Spleen (tissue), 11 donors: ENCODE measurements around the gene CDC27. TPM values are rescaled to one million over a fixed set of nuclear protein-coding genes. Genes with fewer than 3 reads are reported as not detected.

Experiments used
- DNase-seq: peaks from one replicate; pipeline ENCODE4 v3.0.0-alpha.2; 2020
- H3K27ac ChIP-seq, 8 donors: fragments of 200-600 bp; sonication (generic) in 7 of 8; 1 replicate in 4 of 8; 2 replicates in 4 of 8; pipeline versions ENCODE4 v1.5.0 to v1.8.0; 2016 to 2021; ENCODE audit warnings: inconsistent platforms in 4 of 8, mild to moderate bottlenecking in 4 of 8, moderate library complexity in 1 of 8
- H3K27me3 ChIP-seq, 7 donors: fragments of 200-600 bp; sonication (generic) in 6 of 7; replicated peaks in 1 of 7; 1 replicate in 4 of 7; 2 replicates in 3 of 7; pipeline versions ENCODE4 v1.5.0 to v1.8.0; 2016 to 2021; ENCODE audit warnings: inconsistent platforms in 3 of 7, mild to moderate bottlenecking in 1 of 7
- H3K36me3 ChIP-seq, 6 donors: fragments of 200-600 bp; sonication (generic) in 5 of 6; 1 replicate in 4 of 6; 2 replicates in 2 of 6; pipeline versions ENCODE4 v1.5.0 to v1.8.0; 2016 to 2021; ENCODE audit warnings: inconsistent platforms in 2 of 6
- H3K4me1 ChIP-seq, 6 donors: fragments of 200-600 bp; sonication (generic) in 5 of 6; 1 replicate in 3 of 6; 2 replicates in 3 of 6; pipeline versions ENCODE4 v1.5.0 to v1.8.0; 2016 to 2021; ENCODE audit warnings: inconsistent platforms in 3 of 6
- H3K4me3 ChIP-seq, 8 donors: fragments of 200-600 bp; sonication (generic) in 7 of 8; 1 replicate in 4 of 8; 2 replicates in 4 of 8; pipeline versions ENCODE4 v1.5.0 to v1.8.0; 2016 to 2021; ENCODE audit warnings: inconsistent platforms in 4 of 8, mild to moderate bottlenecking in 4 of 8, moderate library complexity in 2 of 8
- H3K9me3 ChIP-seq, 8 donors: fragments of 200-600 bp; sonication (generic) in 7 of 8; 1 replicate in 4 of 8; 2 replicates in 4 of 8; pipeline versions ENCODE4 v1.5.0 to v1.8.0; 2016 to 2021; ENCODE audit warnings: inconsistent platforms in 4 of 8
- CTCF ChIP-seq, 11 experiments: fragments of 200-600 bp in 7 of 11; fragments of 450-650 bp in 4 of 11; sonication (generic) in 4 of 11; IDR thresholded peaks in 8 of 11; conservative IDR thresholded peaks in 3 of 11; 1 replicate in 7 of 11; 2 replicates in 4 of 11; pipeline versions ENCODE4 v1.4.0 to v1.8.0; 2016 to 2021; ENCODE audit warnings: antibody characterized with exemption in 11 of 11, inconsistent platforms in 4 of 11, mild to moderate bottlenecking in 1 of 11
- POLR2A ChIP-seq, 3 donors: fragments of 450-650 bp; IDR thresholded peaks; one replicate each; pipeline ENCODE4 v1.5.1; 2017; ENCODE audit warnings: antibody characterized with exemption in 3 of 3, mild to moderate bottlenecking in 1 of 3
- POLR2AphosphoS5 ChIP-seq, 3 donors: sonication (generic); formaldehyde crosslinking; IDR thresholded peaks; one replicate each; pipeline ENCODE4 v1.5.1; 2017; ENCODE audit warnings: antibody characterized with exemption in 3 of 3
- WGBS, 5 donors: extraction: QIAGEN DNeasy Blood & Tissue Kit in 3 of 5; methylation state at CpG; one replicate each; pipeline versions ENCODE4 v1.1.5 to v1.1.7; 2013 to 2018; 5-methylcytosine and 5-hydroxymethylcytosine counted together
- intact Hi-C: fragments of 100-400 bp; cut with DNase I; formaldehyde crosslinking; loops from one replicate; pipeline ENCODE4 v1.15.0; 2023; ENCODE audit warnings: low total_unique reads
- polyA plus RNA-seq, 3 donors: library from polyadenylated mRNA; stranded (reverse); fragments of 200-250 nt; gene quantifications; one replicate each; pipeline ENCODE4 v1.2.1, GENCODE V29; 2013
- total RNA-seq, 7 donors: library from RNA; depleted of rRNA in 3 of 7; stranded (reverse); fragments of >200 nt in 3 of 7; fragmentation: NEBNext Ultra II Directional in 4 of 7; extraction: Animal tissue kit (Norgen Biotek cat#: 25700) in 4 of 7; gene quantifications; one replicate each; pipeline versions ENCODE4 v1.1.0 to v1.2.1, GENCODE V29; 2016 to 2021
- donor health status: healthy with polysubstance abuse.
- donor health status: DM: no; HTN: no; CAD: no; lungs with moderate emphysema.
- donor health status: DM: no; HTN: no; CAD: no.
- donor health status: Bipolar disorder and iron deficiency.
- donor health status: healthy.
- donor health status: DM: no; HTN: no; CAD: no.
- donor health status: DM: yes; HTN: yes; CAD: no.

CDC27 gene
- total and polyA plus RNA-seq, 10 donors = 14.0 to 94.5 (median 75.8) TPM

- TF ChIP-seq POLR2A (IDR thresholded peaks at IDR 0.05) = no peak
- 93 to 94% (median 94%) methylated on average over 4 of the region's 4 CpGs for WGBS, 5 donors
- Histone ChIP-seq H3K4me3 (no peak overlapping the region), H3K36me3 (no peaks in the 10 kb centered on the region), H3K27ac (no peak overlapping the region), H3K9me3 (no peaks in the 10 kb centered on the region), H3K4me1 (peaks cover 7 to 26% (median 20%) of the 10 kb centered on the region in 6 donors), H3K27me3 (no peaks in the 10 kb centered on the region)
- intact Hi-C loops = no loop called here
- DNase-seq = no peak
Observed at GRCh38 chr17:47102914-47103313, 86.2 kb downstream of the CDC27 start.

DNA sequence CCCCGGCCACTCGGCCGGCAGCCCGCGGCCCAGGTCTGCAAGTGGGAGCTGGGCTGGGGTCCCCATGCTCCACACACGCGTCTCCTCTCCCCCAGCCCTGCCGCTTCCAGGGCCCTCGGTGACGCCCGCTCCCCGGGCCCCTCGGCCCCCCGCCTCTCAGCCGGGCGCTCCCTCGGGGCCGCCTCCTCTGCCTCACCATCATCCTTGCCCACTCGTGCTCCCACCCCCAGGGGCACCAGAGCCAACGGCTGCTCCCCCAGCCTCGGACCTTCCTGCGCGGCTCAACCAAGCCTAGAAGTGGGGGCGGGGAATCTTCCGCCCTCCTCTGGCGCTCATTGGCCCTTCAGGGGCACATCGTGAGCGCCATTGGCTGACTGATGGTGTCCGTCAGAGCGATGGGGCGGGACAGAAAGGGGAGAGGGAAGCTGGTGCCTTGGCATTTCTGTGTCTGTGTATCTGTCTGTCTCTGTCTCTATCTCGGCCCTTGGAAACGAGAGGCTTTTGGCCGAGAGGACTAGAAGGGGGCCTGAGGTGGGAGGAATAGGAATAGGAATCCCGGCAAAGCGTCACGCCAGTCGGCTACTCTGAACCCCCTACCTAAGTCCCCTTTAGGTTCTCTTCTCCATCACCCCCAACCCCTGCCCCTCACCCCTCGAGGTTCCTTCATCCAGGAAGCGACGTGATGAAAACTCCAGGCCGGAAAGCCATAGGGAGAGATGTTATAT is 88.9 kb downstream of the CDC27 start:
- TF ChIP-seq POLR2AphosphoS5 (IDR thresholded peaks at IDR 0.05) = peak; percentile 87 to 89 (median 89)
- peak in 1 of 3 donors; percentile 39 for TF ChIP-seq POLR2A (IDR thresholded peaks at IDR 0.05)
- peak in 2 of 11 experiments; percentile 22 to 24 for TF ChIP-seq CTCF (IDR thresholded peaks at IDR 0.05 in 8 of 11, conservative IDR thresholded peaks at IDR 0.05 in 3 of 11)
- 0 to 1% (median 1%) methylated on average over 20 to 42 of the region's 42 CpGs for WGBS, 5 donors
- no peaks in the 10 kb centered on the region for H3K36me3 ChIP-seq
- peak; percentile 96 for DNase-seq
- H3K9me3 ChIP-seq = no peaks in the 10 kb centered on the region
- peak overlapping the region; percentile 77 to 92 (median 87) for H3K27ac ChIP-seq
- peak overlapping the region; percentile 75 to 98 (median 90) for H3K4me3 ChIP-seq
- intact Hi-C loops = no loop called here
- H3K27me3 ChIP-seq = no peaks in the 10 kb centered on the region
- H3K4me1 ChIP-seq = peaks cover 7 to 53% (median 34%) of the 10 kb centered on the region in 6 donors

DNA sequence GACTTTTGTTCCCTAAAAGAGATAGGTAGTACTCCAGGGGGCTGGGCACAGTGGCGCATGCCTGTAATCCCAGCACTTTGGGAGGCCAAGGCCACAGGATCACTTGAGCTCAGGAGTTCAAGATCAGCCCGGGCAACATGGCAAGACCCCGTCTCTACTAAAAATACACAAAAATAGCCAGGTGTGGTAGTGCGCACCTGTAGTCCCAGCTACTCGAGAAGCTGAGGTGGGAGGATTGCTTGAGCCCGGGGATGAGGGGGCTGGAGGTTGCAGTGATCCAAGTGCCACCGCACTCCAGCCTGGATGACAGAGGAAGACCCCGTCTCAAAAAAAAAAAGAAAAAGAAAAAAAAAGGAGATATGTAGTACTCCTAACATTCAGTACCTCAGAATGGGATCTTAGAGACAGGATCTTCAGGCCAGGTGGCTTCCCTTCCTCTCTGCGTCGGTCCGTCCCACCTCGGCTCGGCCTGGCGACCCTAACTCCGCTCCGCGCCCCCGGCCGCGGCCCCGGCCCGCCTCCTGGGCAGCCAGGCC is 89.6 kb downstream of the CDC27 start:
- H3K27me3 ChIP-seq = no peaks in the 10 kb centered on the region
- WGBS, 5 donors = 5 to 8% (median 6%) methylated on average over 22 of the region's 22 CpGs
- peak overlapping the region; percentile 77 to 92 (median 87) for H3K27ac ChIP-seq
- peaks cover 7 to 58% (median 35%) of the 10 kb centered on the region in 6 donors for H3K4me1 ChIP-seq
- intact Hi-C loops = no loop called here
- H3K9me3 ChIP-seq = no peaks in the 10 kb centered on the region
- TF ChIP-seq POLR2AphosphoS5 (IDR thresholded peaks at IDR 0.05) = no peak
- TF ChIP-seq CTCF (IDR thresholded peaks at IDR 0.05 in 8 of 11, conservative IDR thresholded peaks at IDR 0.05 in 3 of 11) = no peak
- no peak for TF ChIP-seq POLR2A (IDR thresholded peaks at IDR 0.05)
- H3K36me3 ChIP-seq = no peaks in the 10 kb centered on the region
- no peak for DNase-seq
- peak overlapping the region; percentile 75 to 98 (median 90) for H3K4me3 ChIP-seq

GRCh38 chr17:47096343-47096742 is 92.8 kb downstream of the CDC27 start:
- H3K4me3 ChIP-seq = no peak overlapping the region
- no peak overlapping the region for H3K27ac ChIP-seq
- H3K36me3 ChIP-seq = no peaks in the 10 kb centered on the region
- no peak for TF ChIP-seq POLR2A (IDR thresholded peaks at IDR 0.05)
- TF ChIP-seq POLR2AphosphoS5 (IDR thresholded peaks at IDR 0.05) = no peak
- TF ChIP-seq CTCF (IDR thresholded peaks at IDR 0.05 in 8 of 11, conservative IDR thresholded peaks at IDR 0.05 in 3 of 11) = no peak
- no peaks in the 10 kb centered on the region for H3K27me3 ChIP-seq
- intact Hi-C loops = no loop called here
- H3K9me3 ChIP-seq = peaks cover 0 to 5% (median 0%) of the 10 kb centered on the region in 8 donors
- no peak for DNase-seq
- peaks cover 7 to 79% (median 35%) of the 10 kb centered on the region in 6 donors for H3K4me1 ChIP-seq
- 74 to 86% (median 78%) methylated on average over 3 of the region's 3 CpGs for WGBS, 5 donors
